Stimulated activated CD4-positive, alpha-beta T cell treated with anti-CD3 and anti-CD28 coated beads, Interleukin-1b, Interleukin-23, amount 100 ng/mL, for 48 hours (primary cell): ENCODE data around the gene APOH.

Experiments
- DNase-seq: peaks from one replicate; pipeline ENCODE4 v3.0.0-alpha.2; 2020

APOH gene

DNA sequence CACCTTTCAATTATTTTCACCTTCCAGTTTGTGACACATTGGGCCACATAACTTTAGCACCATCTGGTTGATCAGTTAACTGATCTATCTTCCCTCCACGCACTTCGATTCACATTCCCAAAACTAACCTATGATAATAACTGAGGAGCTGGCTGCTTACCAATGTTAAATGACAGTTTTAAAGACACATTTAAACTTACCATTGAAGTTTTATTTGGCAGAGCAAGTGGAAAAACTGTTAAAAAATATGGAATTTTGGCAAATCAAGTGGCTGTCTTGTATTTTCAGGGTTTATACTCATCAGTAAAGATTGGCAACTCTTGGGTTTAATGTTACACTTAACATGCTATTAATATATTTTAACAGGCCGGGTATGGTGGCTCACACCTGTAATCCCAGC is 5.4 kb upstream of the APOH start:
- DNase-seq, result no peak

DNA sequence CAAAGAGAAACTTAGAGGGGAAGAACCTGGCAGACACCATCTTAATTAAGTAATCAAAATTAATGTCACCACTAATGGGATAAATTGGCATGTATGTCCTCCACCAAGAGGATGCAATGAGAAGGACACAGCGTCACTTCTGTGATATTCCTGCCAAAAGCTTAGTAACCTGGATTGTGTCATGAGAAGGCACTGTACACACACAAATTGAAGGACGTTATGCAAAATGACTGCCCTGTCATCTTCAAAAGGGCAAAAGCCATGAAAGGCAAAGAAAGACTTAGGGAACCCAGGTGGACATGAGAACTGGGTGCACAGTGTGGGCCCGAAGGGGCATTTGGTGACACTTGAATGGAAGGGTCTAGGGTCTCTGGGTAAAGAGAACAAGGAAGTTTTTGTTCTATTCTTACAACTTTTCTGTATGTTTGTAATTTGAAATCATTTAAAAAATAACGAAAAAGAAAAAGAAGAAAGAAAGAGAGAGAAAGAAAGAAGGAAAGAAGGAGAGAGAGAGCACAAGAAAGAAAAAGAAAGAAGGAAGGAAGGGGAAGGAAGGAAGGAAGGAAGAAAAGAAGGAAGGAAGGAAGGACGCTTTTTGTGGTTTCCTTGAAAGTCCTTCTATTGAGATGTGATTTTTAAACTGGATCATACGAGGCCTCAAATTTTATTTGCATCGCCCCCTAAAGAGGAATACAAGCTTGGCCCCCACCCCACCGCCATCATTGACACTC is 4.0 kb upstream of the APOH start:
- no peak for DNase-seq

DNA sequence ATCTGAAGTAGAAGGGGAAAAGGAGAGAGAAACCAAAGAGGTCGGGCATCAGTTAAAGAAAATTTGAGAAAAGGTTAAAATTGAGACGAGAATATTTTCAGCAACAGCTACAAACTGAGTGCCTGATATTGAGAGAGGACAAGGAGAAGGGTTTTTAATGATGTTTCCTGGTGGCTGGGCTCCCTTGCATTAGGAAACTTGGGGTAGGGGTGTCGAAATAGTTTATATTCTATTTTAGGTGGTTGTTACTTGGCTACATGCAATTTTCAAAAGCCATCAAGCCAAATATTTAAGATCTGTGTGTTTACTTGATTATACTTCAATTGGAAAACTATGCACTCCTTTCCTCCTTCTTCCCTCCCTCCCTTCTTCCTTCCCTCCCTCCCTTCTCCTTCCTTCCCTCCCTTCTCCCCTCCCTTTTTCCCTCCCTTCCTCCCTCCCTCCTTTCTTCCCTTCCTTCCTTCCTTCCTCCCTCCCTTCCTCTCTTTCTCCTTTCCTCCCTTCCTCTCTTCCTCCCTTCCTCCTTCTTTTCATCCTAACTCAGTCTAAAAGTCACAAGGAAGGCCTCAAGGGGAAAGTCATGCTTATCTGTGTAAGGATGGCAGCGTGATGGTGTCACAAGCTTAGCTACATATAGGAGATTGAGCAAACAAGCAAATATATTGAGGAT is 1.8 kb upstream of the APOH start:
- no peak for DNase-seq

DNA sequence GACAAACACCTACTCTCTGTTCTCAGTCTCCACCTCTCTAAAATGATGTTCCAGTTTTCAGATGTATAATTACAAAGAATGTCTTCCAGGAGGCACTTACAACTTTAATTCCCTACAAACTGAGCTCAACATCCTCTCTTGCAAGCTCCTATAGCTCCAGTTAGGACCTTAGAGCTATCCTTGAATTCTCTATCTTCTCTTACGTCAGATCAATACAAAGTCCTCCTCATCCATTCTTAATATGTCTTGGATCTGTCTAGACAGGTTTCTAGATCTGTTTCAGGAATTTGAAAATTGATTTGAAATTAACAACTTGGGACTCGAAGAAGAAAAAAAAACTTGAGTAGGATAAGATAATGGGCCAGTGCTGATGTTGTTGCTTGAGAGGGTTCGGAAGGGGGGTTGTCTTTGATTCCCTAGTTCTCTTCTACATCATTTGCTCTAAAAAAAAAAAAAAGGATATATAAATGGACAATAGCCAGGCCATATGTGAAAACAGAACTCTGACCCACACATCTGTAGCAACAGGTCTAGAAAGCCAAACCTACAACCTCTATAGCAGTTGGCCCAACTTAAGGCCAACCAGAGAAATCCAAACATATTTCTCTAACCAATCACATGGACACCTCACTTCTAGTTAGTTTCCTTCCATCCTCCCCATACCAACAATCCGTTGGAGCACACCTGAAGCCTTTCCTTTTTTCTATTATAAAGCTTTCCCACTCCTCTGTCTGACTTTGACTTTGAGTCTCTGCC is 746 bp upstream of the APOH start:
- DNase-seq, result no peak

DNA sequence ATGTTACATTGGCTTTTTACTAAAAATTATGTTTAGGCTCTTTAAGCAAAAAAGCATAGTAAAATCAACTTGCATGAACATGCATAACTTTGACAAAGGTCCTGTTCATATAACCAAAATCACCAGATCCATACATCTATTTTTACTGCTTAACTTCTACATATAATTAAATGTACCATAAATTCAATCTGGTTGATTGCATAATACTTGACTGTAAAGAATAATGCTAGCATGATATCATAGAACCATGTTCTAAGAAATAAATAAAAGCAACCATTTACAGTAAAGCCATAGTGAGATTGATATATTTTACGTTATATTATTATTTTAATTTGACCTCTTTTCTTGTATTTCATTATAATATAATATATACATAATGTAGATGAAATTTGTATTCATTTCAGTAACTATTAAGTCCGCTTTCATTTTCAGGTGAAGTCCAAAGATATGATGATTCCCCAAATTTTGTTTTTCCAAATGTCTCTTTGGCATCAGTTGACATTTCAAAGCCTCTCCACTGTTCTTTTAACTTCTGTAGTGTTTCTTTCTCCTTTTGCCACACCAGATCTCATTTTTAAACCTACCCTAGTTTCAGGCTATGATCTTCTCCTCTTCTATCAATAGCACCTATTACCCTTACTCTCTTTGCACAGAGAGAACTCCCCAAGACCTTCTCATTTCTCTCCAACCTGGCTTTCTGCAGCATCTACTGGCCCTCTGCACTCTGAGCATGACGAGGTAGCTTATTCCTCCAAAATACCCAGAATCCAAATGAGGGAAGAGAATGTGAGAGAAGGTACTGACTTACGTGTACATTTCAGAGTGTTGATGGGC is 1.8 kb downstream of the APOH start:
- DNase-seq, result no peak

DNA sequence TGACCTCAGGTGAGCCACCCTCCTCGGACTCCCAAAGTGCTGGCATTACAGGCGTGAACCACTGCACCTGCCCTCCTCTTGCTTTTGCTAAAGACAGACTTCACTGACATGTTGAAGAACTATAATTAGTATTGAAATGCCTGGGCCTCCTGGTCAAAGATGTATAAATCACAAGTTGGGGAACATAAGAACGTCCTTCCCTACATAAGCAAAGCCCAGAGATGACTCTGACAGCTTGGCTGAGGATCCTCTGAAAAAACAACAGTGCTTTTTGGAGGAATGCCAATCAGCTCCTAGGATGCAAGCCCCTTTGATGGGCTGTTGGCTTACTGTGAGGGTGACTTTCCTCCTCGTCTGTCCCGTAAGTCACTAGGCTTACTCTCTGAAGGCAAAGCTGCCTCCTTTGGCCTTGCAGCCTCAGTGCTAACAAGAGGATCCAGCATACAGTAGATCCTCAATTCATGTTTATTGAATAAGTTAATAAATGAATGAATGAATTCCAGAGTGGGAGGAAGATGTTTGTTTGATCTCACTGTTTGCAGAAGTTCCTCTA is 6.3 kb downstream of the APOH start:
- no peak for DNase-seq

DNA sequence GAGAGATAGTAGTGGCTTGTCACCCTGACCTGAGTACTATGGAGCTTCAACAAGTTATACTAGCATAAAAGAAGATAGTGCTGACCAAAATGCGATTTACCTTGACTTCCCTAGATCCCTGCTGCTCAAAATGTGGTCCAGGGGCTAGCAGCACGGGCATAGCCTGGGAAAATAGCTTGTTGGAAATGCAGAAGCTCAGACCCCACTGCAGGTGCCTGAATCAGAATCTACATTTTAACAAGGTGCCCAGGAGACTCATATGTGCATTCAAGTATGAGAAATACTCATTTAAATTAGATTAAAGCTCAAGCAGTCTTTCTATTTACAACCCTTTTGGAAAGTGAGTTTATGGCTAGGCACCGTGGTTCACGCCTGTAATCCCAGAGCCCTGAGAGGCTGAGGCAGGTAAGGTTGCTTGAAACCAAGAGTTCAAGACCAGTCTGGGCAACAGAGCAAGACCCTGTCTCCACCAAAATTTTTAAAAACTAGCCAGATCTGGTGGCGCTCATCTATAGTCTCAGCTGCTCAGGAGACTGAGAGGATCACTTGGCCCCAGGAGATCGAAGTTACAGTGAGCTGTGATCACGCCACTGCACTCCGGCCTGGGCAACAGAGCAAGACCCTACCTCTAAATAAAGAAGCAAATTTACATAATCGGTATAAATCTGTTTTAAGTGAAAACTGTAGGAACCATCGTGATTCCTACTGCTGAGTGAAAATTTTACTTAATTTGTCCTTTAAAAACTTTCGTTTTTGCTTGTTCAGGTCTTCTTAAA is 7.3 kb downstream of the APOH start:
- no peak for DNase-seq

DNA sequence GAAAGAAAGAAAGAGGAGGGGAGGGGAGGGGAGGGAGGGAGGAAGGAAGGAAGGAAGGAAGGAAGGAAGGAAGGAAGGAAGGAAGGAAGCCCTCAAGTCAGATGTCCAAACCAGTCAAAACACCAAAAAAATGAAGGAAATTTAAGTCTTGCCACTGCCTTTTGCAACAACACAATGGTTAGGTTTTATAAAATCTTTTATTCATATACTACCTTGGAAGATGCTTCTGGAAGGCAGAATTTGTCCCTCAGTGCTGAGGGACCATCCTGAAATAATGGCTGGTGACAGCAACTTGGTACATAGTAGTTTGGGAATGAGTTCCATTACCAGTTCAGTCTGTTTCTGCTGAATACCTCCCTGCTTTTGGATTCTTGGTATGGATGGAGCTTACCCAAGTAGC is 7.9 kb downstream of the APOH start:
- no peak for DNase-seq

DNA sequence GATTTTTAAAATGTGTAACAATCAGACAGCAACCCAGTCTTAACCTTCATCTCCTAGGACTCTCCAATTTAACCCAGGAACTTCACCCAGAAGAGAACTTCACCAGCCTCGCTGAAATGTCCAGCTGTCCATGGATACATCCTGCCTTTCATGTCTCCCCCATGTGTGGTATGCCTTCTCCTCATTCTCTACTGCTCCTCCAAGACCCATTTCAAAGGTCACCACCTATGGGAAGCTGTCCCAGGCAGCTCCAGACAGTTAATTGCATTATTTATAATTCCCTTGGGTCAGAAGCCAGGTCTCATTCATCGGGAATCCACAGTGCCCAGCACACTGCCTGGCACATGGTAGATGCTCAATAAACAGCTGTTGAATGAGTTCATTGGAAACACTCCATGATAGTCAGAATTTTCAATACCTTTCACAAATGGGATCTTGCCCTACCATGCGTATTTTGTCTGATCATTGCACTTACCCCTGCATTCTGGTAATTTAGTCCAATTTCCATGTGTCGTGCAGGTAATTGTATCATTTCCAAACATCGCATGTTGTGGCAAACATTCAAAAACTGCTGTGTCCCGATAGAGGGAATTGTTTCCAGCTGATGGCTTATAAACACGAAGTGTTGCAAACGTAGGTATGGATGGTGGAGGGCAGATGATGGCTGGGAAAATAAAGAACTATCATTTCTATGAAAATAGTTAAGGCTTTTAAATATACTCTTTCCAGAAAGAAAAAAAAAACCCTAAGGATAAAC is 9.0 kb downstream of the APOH start:
- no peak for DNase-seq

DNA sequence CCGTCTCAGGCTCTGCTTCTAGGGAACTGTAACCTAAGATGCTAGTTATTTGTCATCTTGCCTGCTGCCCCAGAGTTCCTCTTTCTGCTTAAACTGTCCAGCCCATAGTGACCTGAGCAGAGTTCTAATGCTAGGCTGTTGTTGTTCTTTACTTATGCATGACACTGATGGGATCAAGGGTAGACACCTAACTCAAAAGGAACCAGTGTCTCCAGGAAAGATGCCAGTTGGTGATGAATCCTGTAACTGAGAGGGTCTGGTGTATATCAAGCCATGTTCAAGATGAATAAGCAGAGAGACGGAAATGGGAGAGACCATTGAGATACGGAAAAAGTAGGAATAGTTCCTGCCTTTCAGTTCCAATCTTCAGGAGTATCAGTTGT is 13.7 kb downstream of the APOH start:
- DNase-seq, result no peak

DNA sequence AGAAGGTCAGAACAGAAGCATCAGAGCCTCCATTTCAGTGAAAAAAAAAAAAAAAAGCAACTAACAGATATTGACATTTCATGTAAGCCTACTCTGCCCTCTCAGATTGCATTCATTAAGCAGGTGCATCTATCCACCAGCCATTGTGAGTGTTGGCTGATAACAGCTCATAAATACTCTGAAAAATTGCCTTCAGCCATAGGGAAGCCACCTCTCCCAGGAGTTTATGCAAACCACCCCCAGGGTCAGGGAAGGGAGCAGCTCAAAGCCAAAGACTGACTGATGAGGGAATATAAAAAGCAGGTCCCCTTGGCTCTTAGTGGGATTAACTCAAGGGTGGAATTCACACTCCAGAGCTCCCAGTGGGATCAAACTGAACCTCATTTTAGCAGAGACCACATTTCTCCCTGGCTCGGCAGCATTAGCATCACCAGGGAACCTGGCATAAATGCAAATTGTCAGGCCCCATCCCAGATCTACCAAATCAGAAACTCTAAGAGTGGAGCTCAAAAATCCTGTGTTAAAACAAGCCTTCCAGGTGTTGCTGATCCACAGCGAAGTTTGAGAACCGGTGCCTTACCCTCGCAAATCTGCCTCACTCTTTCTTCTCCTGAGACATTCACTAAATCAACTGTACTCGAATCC is 14.2 kb downstream of the APOH start:
- DNase-seq, result no peak

DNA sequence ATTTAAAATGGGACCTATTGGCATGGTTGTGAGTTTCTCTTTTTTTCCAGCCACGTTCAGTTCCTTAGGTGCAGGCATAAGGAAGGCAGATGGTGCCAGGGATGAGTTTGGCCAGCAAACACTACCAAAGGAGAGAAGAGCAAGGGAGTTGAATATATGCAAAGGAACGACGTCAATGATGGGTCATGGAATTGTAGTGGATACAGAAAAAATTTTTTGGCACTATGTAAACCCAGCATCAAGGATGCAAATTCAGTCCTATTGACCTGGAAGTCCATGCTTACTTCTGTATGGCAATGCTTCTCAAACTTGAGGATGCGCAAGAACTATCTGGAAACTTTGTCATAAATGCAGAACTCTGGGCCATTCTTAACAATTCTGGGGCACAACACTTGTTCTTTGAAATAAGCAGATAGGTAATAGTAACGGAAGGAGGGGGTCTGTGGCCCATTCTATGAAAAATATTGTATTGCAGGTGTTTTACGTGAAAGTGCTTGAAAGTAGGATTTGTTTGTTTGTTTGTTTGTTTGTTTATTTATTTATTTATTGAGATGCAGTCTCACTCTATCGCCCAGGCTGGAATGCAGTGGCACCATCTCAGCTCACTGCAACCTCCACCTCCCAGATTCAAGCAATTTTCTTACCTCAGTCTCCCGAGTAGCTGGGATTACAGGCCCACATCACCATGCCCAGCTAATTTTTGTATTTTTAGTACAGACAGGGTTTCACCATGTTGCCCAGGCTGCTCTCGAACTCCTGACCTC is 18.0 kb downstream of the APOH start:
- DNase-seq, result no peak

DNA sequence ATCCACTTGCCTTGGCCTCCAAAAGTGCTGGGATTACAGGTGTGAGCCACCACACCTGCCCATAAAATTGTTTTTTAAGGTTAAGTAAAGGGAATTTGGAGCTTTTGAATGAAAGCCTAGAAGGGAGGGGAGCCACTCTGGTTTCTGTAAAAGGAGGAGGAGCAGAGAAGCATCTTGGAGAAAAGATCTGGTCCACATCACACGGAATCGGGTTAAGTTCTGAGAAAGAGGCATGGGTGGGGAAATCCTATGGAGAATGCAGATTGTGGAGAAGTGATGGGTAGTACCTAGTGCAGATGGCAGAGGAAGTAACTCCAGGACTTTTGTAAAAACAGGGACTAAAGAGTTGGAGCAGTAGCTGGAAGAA is 19.0 kb downstream of the APOH start:
- DNase-seq, result no peak

DNA sequence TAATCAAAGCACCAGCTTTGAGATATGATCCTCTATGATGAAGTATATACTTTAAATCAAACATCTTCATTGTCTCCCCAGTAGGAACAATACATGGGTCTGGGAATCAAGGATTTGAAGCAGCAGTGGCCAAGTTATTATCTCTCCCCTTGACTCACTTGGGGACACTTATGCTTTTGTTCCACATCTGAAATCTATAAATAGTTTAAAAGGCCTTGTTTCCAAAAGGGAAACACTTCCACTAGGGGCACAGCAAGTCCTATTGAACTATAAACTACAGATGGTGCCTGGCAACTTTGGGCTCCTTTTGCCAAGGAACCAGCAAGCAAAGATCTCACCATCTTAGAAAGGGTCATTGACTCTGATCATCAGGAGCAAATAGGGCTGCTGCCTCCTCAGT is 21.3 kb downstream of the APOH start:
- no peak for DNase-seq

DNA sequence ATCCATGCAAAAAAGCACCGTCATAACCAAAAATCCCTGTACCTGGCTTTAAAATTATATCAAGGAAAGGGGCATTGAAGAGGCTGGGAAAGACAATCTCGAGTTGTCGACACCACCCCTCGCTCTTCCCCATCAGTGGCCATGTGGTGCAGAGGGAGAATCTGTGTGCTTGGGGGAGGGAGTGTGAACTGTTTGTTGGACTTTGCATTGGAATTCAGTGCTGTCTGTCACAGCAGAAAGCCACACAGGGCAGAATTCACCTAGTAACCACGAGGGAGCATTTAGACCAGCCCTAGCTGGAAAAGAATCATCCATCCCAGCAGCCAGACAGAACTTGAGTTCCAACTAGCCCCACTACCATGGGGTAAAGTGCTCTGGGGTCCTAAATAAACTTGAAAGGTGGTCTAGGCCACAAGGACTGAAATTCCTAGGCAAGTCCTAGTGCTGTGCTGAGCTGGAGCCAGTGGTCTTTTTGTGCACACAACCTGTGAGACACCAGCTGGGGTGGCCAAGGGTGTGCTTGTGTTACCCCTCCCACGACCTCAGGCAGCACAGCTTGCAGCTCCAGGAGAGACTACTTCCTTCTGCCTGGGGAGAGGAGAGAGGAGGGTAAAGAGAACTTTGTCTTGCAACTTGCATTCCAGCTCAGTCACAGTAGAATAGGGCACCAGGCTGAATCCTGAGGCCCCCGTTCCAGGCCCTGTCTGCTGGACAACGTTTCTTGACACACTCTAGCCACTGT is 25.8 kb downstream of the APOH start:
- DNase-seq, result no peak

DNA sequence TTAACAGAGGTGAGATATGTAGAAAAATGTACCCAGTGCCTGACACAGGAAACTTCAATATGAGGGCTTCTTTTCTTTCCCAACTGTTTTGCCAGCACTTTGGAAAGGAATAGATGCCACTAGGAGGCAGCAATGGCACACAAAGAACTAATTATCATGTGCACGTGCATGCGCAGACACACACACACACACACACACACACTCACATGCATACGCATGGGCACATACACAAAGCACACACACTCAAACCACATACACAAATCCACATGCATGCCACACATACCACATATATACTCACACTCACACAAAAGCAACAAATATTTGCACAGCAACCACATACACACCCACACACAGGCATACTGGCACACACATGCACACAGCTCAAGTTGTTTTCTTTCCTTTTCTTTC is 28.5 kb downstream of the APOH start:
- peak; percentile 44 for DNase-seq

DNA sequence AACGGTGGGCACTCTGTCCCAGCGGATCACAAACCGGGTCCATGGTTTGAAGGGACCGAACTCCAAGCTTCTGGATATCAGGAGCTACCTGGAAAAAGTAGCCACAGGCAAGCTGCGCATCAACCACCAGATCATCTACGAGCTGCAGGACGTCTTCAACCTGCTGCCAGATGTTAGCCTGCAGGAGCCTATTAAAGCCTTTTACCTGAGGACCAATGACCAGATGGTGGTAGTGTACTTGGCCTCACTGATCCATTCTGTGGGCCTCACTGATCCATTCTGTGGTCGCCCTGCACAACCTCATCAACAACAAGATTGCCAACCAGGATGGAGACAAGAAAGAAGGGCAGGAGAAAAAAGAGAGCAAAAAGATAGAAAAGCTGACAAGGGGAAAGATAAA is 31.0 kb downstream of the APOH start:
- no peak for DNase-seq

DNA sequence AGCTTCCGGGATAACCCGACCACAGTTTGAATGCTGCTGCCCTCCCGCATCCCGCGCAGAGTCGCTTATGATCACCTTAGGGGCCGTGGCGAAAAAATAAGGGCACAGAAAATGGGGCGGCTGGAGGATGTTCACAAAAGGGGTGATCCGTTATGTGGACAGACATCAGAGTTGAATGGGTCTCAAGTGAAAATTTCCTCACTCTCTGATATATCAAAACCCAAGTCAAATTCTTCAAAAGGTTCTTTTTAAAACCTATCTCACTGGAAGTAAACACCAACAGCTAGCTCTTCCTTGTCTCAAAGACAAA is 36.9 kb downstream of the APOH start:
- no peak for DNase-seq

DNA sequence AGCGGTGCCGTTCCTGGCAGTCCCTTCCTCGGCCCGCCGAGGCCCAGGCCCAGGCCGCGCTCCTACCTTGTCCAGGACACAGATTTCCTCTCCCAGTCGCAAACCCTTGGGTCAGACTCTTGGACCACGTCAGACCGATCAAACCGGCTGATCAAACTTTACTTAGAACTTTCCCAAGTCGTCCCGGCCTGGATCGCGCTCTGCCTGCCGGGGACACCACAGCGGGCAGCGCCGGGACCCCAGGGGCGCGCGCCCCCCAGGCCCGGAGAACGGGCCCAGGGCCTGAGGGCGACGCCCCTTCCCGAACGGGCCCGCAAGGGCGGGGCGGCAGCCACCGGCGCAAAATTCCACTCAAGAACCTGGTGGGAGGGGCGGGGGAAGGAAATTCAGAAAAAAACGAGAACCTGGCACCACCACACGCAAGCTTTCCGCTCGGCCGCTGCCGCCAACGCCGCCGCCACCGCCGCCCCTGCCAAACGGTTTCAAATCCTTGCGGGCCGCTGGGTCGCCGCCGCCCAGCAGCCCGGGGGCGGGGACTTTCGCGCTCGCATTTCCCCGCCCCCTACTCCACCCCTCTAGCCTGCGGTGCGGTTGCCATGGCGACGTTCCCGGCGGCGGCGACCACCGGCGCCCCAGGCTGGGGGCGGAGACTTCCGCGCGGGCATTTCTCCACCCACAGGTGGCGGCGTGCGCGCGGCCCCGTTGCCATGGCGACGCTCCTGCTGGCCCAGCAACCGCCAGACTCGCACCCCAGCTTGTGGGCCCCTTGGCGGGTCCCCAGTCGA is 37.4 kb downstream of the APOH start, which contains the start of gene CEP112:
Gene CEP112 (minus strand): TSS at position 541 of the 785 bp plus-strand sequence.
- peak; percentile 80 for DNase-seq
